PC-9 (cell line): ENCODE data around the gene PKD1L1.

ENCODE experiments used
- CTCF ChIP-seq: fragments of 200-600 bp; sonication (generic); conservative IDR thresholded peaks from 2 replicates; pipeline ENCODE4 v1.6.1; 2017; ENCODE audit warnings: mixed run types, antibody characterized with exemption, mild to moderate bottlenecking, moderate library complexity
- EZH2 ChIP-seq: fragments of 200-600 bp; sonication (generic); IDR thresholded peaks from 2 replicates; pipeline ENCODE4 v1.8.0; 2017; ENCODE audit warnings: antibody characterized with exemption, low read depth

GRCh38 chr7:47888371-47889265 is 59.6 kb downstream of the PKD1L1 start:
- TF ChIP-seq CTCF (no peak), EZH2 (no peak)
